ENCODE data around the gene C1orf74.

The C1orf74 gene

DNA sequence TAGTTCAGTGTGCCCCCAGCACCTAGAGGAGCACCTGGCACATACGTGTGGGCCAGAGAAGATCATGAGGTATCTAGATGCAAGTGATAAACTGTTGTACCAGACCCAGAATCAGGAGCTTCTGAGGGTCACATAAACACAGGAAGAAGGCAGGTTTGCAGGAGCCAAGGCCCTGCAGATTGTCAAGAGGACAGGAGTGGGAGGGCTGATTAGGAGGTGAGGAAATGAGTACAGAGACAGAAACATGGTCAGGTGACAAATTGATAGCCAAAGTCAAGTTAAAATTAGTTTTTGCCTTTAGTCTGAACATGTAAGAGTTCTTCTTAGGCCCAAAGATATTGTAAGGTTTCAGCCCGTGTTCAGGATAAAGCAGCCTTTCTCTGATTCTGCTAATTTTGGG, 42.5 kb downstream of the C1orf74 start:
- no peak for DNase-seq

DNA sequence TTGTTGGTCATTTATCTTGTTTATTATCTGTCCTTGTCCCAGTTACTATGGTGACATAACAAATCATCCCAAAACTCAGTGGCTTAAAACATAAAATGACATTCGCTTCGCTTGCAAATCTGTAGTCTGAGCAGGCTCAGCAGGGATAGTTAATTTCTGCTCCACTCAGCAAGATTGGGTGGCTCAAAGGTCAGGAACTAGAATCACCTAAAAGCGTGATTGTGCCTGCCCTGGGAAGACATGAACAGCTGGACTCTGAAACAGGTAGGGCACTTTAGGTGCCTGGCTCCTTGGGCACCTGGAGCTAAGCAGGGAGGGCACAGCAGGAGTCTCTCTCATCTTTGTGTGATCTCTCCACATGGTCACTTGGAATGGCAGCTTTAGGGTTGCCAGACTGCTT, 43.2 kb downstream of the C1orf74 start:
- no peak for DNase-seq

DNA sequence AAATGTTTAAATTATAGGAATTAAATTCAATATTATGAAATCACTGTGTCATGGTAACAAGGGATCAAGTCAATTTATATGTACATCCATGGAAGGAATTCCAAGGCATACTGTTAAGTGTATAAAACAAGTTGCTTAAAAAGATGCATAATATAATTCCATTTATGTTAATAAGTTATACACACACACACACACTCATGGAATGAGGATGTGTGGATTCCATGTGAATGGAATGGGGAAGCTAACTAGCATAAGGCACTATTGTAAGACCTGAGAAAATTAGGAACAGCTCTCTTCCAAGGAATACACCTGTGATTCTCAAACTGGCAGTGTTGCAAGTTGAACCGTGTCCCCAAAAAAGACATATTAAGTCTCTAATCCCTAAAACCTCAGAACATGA, 46.1 kb downstream of the C1orf74 start:
- DNase-seq: no peak

DNA sequence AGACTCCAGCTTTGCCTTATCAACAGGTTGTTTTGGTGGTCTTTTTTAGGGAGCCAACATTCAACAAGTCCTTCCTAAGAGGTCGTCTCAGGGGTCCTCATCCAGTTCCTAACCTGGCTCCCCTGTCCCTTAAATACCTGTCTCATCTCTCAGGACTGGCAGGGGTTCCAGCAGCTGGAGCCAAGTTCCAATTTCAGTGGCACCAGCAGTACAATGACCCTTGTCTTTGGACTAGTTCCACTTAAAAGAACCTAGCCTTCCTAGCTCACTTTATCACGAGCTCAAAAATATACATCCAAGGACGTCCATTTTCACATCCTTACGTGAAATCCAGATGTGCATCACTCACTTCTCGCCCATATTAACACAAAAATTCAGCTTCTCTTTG, 47.2 kb downstream of the C1orf74 start:
- no peak for DNase-seq

DNA sequence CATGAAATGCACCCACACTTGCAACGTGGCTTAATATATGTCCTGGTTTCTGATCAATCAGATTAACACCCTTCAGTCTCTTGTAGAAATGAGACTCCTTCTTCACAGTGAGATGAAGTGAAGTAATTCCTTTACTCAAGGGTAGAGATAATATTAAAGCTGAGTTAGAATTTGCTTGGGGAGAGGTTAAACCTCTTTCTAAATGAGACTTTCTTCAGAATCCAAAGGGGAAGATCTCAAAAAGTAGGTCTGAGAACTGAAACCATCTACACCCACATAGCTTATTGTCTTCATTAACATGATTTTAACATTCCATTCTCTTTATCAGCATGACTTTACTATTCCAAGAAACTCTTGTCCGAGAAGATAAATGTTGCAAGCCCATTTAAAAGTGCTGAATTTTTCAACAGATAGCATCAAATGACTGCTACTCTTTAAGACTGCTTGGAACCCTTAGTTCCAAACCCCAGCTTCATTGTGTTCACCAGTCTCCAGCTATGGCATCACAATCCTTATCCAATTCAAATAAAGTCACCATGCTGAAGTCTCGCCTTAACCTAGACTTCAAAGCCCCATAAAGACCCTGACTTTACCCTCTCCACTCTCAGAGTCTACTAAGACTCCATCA, 47.8 kb downstream of the C1orf74 start:
- DNase-seq: no peak

DNA sequence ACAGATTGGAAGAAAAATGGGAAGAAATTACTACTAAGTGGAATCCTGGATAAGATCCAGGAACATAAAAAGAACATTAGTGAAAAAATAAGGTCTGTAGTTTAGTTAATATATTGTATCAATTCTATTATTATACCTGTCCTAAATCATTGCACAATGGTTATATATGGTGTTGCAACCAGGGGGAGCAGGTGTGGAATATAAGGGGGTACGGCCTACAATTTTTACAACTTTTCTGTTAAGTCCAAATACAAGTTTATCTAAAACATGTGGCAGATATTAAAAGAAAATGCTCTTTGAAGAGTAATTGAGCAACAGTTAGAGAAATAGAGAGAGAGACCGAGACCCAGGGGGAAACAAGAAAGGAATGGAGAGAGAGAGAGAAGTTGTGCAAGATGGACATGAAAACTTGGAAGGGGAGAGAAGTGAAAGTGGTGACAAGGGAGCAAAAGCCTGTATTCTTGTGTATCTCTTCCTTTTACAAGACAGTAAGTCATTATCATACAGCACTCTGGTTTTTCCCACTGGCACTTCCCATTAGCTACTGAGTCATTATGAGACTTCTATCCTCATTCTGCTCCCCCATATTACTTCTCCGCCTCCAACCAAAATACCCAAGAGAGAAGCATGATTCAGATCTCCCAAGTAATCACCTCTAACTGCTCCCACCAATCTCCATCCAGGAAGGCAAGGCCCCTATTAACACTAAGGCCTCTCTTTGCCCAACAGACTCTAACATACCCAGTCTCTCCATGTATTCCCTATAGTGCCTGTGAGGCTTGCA, 50.8 kb downstream of the C1orf74 start:
- DNase-seq: no peak

DNA sequence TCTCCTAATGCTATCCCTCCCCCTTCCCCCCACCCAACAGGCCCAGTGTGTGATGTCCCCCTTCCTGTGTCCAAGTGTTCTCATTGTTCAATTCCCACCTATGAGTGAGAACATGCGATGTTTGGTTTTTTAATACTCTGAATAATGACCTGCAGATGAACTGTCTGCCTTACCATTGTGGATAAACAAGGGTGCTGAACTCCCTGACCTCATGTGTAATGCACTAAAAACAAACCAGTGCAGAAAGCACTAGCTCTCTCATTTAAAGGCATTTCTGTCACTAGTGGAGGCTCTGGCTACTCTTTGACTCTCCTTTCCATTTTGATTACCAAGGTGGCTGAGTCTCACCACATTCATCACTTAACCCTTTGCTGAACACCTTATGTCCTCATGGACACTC, 51.6 kb downstream of the C1orf74 start:
- no peak for DNase-seq

DNA sequence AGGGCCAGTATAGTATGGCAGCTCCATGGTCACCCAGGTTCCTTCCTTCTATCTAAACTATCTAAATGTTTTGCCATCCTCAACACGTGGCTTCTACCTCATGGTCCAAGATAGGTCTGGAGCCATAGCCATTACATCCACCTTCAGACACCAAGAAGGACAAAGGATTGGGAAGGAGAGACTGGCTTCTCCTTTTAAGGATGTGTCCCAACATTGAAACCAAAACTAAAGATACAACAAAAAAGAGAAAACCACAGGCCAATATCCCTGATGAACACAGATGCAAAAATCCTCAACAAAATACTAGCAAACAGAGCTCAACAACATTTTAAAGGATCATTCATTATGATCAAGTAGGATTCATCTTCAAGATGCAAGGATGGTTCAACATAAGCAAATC, 54.9 kb downstream of the C1orf74 start:
- DNase-seq: no peak
